ENCODE data around the gene DENND4B.

The DENND4B gene

DNA sequence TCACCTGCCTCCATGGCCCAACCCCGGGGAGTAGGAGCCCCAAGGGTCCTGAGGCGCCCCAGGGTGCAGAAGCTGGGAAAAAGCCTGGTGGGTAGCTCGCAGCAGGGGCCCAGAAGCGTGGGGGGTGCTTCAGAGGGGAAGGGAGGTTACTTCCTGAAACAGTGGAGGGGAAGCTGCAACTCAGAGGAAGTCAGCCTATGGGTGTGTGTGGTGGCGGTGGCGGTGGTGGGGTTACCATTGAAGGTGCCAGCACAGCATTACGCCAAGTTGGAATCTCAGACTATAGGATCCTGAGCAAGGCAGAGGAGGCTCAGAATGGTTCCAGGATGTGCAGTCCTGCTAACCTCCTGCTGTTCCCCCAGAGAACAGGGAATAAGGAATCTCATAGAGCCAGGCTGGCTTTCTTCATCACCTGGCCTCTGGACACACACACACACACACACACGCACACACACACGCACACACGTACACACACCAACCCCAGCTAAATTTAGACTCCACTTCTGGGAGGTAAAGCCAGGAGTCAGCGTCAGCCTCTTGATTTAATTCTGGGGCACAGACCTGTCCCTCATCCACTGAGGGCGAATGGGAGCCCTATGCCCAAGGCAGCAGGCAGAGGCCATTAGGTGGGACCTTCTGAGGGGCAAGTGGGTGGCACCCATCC, 1.3 kb downstream of the DENND4B start:
- DNase-seq = peak; percentile 69 to 76

DNA sequence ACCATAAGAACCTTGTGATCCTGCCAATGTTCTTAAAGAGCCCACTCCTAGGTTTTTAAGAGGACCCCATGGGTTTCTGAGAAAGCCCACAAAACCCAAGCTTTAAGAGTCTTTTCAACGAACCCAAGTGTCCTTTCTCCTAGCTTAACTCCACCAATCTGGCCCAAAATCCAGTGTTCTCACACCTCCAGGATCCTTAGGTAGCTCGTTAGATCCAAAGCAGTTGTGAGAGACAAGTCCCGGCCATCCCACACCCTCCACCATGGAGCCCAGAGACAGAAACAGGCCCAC, 1.7 kb downstream of the DENND4B start:
- no peak for DNase-seq

DNA sequence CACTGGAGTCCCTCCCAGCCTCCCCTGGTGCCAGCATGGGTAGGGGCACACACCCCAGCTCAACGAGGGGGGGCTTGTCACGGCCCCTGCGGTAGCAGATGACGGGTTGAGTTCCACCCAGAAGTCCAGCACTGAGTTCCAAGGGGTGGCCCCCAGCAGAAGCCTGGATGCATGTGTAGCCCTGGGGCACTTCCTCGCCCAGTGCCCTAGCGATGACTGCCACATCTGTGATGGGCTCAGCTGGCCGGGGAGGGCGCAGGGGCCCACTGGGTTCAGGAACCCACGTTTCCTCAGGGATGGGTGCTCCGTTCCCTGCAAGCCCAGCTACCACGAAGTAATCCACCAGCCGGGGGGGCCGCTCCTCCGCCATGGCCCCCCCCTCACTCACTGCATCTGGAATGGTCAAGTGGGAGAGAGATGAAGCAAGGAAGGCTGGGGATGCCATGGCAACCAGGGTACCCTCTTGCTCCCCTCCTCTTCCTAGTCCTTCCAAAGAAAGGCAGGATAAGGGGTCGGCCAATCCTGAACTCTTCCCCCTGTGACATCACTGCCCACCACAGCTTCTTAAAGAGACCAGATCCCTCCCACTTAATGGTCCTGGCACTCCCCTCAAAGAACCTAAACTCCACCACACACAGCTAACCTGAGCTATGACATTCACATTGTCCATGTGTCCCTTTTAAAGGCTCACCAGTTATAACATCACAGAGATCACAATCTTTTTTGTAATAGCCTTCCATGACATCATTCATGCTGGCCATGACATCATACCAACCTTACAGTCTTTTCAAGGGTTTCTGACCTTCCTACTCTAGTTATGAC, 2.3 kb downstream of the DENND4B start:
- DNase-seq = no peak

DNA sequence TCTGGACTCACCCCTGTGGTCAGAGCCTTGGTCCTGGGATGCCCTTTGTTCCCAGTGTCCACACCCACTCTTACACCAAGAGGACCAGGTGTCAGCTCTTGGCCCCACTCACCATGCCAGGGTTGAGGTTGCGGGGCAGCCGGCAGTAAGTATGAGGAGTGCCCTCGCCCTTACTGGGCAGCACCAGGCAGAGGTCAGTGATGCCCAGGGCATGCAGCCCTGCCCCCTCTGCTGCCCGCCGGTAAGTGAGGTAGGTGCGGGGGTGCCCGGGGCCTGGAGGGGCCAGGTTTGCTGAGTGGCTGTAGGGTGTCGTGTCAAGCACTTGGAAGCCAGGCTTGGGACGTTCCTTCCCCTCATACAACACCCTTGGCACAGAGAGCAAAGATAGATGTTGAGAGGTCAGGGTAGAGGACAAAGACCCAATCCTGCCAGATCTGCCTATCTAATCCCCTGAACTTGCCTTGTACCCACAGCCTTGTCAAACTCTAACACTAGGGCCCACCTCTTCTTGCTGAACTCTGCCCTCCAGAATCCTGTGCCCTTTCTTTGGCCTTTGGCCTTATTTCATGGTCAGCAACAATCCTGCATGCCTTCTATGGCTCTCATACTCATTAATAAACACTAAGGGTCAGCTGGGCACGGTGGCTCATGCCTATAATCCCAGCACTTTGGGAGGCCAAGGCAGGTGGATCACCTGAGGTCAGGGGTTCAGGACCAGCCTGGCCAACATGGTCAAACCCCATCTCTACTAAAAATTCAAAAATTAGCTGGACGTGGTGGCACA, 3.6 kb downstream of the DENND4B start:
- no peak for DNase-seq

DNA sequence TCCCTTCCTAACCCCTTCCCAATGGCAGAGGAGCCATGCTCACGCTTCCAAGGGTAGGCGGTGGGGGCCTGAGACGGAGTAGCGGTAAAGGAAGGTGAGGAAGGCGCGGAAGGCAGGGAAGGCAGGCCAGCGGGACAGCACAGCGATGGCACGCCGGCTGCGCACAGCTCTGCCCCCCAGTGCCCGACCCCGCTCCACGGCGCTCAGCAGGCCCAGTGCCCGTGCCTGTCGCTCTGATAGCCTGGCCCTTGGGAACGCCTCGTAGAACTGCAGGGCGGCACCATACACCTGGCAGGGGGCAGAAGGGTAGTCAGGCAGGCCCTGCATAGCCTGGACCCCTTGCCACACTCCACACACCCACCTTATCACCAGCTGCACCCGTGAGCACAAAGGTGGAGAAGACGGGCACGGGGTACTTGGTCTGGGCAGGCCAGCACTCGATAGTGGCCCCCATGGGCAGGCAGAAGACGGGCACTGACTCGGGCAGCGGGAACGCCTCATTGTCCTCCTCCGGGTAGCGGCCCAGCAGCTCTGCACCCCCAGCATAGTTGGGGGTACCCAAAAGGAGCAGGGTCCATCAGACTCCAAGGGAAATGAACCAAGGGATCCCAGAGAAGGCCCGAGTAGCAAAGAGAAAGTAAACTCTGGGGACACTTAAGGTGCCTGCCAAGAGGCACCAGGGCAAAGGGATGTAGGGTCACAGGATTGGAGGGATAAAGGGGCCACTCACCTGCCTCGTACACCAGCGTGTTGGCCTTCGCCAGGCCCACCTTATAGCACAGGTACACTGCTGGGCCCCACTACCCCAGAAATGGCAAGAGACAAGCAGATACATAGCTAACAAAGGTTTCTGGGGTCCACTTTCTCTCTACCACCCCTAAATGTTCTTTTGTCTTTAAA, 4.4 kb downstream of the DENND4B start:
- DNase-seq = no peak

DNA sequence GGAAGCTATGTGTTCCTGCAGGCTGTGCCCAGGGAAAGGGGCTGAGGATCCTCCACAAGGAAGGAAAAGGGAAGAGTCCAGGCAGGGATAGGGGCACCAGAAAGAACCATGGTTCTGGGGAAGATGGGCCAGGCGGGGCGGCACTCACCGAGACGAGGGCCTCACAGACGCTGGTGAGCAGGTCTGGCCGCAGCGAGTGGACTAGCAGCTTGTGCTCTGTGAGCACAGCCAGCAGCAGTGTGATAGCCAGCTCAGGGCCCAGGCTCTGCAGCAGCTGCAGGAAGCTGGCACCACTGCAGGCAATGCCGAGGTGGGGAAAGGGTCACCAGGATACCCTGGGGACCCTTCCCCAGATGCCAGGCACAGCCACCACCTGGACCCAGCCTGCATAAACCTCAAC, 5.8 kb downstream of the DENND4B start:
- DNase-seq = no peak

DNA sequence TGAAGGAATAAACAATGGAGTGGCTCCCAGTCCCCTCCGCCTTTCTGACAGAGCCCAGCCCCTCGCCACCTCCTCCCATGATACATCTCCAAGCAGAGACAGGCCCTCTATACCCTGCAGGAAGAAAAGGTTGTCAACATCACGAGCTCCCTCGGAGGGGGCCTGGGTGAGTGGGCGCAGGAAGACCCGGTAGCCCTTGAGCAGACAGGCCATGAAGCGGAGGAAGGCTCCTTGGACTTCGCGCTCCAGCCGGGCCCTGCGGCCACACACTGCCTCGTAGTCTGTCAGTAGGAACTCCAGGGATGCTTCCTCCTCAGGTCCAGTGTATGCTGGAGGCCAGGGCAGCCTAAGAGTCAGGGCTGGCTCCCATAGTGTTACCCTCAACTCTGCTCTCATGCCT, 7.0 kb downstream of the DENND4B start:
- no peak for DNase-seq

DNA sequence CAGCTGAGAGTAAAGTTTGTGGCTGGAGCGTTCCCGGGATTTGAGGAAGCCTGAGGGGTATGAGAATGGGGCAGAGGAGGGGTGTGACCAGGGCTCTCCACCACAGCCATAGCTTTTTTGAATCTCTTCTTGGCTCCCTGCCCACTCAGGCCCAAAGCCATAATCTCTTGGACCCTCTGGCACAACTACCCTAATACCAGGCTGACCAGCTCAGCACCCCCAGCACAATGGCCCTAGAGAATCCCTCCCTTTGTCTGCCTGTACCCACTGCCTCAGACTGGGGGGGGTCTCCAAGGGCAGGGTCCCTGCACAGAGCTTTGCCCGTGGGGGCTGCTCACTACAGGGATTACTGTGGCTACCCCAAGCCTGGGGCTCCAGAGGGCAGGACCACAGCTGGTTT, 7.5 kb downstream of the DENND4B start:
- DNase-seq = no peak

DNA sequence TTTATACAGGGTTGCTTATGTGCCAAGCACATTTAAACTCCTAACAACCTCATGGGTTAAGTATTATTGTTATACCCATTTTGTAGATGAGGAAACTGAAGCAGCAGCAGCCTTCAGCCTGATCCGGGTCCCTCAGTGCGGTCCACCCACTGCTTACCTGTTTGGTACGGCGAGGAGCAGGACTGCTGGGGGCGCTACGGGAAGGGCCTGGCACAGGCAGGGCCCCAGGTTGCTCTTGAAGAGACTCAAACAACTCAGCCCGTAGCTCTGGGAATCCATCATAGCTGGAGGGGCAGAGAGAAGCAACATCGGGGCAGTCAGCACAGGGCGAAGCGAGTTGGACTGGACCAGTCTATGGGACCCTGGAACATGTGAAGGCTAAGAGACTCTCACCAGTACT, 9.2 kb downstream of the DENND4B start:
- no peak for DNase-seq

DNA sequence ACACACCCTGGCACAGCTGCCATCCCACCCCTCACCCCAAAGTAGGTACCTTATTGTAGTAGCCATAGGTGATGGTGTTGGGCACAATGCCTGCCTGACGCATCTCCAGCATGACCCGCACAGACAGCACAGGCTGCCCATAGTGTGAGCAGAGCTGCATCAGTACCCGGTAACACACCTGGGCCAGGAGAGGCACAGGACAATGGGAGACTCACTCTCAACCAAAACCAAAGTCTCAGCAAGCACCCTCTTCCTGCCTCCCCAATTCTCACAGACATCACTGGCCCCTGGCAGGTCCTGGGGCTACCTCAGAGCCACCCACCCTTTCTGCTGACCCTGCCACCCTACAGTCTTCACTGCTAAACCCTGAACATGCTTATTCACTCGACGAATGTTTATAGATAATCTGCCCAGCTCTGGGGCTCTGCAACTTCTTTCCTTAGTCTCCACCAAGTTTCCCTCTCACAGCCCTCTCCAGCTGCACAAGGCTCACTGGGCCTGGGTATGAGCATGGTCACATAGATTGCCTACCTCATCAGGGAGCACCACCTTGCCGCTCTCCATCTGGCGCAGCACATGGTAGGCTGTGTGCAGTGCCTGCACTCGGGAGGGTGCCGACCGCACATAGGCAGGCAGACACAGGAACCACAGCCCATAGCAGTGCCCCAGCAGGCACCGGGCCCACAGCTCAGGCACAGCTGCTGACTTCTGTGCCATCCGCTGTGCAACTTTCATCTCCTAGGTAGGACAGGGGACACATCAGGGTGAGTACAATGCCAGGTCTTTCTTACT, 10.3 kb downstream of the DENND4B start:
- DNase-seq = no peak

DNA sequence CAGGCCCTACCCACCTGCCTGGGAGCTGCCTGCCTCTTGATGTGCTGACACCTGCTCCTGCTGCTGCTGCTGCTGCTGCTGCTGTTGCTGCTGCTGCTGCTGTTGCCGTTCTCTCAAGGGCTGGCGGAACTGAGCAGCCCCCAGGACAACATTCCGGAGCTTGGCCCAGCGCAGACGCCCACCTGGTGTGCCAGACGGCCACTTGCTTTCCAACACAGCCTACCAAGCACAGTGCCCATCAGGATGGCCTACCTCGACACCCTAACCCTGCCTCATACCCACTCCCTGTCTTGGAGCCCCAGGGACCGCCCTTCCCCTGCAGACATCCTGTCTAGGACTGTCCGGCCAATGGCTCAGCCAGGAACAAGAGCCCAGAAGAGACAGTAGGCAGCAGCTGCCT, 11.8 kb downstream of the DENND4B start:
- no peak for DNase-seq

DNA sequence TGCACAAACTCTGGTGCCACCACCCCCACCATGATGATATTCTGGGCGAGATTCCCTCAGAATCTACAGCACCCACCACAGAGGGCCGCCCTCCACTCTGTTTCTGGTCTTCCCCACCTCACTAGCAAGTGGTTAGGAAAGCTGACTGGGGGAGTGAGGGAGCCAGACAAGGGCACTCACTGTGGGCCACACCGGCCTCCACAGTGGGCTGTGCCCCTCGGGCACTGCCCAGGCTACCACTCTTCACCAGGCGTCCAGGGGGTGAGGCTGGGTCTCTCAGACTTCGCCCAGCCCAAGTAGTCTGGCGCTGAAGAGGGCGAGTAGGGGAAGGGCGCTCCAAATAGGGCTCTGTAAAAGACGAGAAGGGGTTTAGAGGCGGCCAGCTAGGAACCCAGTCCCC, 12.6 kb downstream of the DENND4B start:
- no peak for DNase-seq

DNA sequence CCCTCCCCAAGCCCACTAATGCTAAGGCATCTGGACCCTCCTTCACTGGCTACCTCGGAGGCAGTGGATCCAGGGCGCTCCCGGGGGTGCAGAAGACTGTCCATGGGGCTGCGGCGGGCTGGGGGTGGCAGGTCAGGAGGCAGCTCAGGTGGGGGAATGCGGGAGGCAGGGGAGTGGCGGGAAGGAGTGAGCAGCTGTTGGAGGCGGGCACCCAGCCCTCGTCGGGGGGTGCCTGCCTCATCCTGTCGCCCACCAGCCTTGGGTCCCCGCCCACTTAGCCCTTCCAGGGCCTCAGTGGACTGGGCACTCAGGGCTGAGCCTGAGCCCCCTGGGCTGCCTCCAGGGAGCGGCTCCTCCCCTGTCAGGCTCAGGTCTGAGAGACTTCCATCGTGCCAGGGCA, 13.1 kb downstream of the DENND4B start:
- no peak for DNase-seq

DNA sequence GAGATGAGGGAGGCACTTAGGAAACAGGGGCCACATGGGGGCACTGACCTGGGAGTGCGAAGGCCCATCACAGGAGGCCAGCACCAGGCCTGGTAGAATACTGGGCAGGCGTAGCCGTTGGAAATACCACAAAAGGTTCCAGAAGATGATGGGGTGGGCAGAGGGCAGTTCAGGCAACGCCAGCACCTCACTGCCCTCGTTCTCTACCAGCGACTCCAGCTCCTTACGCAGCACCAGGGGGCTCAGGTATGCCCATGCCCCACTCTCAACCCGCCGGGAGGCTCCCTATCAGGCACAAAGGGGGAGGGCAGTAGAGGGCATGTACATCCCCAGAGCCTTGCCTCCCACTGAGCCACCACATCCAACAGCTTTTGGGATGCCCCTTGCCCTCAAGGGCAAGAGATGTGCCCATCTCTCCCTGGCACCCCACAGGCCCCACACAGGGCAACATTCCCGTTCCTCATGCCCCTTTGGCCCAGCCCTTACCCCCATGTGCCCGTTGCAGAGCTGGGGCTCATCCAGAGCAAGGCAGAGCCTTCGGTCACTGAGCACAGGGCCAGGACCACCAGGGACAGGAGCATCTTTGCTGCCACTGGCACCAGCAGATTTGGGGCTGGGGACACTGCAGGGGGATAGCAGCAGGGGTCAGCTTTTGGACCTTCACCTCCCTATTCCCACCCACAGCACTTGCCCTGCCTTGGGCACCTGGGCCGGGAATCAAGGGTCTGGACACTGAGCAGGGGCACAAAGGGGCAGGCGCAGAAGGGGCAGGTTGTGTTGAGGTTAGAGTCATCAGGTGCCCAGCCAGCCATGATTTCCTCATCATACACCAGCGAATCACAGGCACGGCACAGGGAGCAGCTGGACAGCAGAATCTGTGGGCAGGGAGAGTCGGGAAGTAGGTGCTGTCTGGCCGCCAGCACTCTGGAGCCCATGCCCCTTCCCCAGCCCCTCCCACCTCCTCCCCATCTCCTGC, 14.1 kb downstream of the DENND4B start:
- no peak for DNase-seq

DNA sequence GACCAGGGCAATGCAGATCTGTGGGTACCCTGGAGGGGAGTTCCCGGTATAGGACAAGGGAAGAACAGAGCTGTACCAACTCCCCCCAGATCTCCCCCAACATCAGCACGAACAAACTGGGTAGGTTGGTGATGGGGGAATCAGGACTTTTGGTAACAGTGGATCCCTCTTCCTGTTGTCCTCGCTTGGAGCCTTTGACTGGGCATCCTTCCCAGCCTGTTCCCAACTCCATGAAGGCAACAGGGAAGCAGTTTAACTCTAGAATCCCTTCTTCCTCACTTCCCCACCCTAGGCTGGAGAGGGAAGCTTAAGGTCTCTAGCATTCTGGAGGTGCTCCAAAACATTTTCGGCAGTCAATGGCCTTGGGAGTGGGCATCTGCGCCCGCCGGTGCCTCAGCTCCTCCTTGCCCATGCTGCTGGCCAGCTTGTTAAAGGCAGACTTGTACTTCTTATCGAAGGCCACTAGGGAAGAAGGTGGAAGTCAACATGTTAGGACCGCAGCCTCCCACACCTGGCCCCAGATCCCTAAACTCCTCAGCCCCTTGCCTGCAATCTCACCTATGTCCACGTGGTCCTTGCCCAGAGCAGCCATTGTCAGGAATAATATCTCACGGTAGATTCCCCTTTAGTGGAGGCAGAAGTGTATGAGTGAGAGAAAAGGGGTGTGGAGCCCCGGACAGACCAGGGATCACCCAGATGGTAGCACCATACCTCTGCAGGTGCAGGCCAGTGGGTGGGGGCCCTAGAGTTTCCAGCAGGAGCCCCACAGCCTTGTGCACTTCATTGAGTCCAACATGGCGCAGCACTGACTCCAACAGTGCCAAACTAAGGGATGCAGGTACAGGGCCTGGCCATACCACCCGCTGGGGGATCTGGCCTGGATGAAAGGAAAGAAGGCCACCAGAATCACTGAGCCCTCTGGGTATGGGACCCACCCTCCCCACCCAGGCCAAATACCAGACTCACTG, 16.3 kb downstream of the DENND4B start:
- no peak for DNase-seq

DNA sequence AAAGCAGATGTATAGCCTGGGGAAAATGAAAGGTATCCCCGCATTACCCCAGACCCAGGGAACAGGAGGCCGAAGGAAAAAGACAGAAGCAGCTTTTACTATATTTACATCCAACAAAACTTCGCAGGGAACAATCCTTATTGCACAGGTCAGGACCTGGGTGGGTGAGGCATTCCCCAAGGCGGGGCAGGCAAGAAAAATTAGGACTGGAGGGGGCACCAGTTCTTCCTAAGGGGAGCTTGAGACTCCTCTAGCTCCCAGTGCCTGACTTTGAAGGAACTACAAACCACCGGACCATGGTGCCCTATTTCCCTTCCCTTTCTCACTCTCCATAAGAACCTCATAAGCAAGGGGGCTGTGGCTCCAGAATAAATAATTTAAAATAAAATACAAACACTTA, 17.1 kb downstream of the DENND4B start:
- DNase-seq = no peak

DNA sequence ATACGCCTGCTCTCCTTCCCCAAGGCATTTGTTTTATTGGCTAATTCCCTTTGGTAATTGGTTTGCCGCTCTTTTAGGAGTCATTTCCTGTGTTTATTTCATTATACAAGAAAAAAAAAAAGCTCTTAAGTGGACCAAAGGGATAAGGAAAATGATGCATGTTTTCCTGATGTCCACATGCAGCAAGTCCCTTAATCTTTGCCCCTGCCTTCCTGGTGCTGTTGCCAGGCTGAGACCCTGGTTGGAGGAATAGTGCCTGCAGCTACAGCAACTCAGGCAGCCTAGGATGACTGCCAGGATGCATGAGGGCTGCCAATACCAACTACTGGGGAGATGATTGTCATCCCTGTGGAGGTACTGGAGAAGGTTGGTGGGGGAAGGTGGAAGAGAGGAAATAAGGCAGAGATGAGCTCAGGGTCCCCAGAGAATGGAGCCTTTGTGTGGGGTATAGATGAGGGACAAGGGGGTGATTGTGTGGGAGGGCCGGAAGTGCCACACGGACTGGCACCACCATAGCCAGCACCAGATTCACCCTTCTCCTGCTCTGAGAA, 17.7 kb downstream of the DENND4B start:
- DNase-seq = no peak

DNA sequence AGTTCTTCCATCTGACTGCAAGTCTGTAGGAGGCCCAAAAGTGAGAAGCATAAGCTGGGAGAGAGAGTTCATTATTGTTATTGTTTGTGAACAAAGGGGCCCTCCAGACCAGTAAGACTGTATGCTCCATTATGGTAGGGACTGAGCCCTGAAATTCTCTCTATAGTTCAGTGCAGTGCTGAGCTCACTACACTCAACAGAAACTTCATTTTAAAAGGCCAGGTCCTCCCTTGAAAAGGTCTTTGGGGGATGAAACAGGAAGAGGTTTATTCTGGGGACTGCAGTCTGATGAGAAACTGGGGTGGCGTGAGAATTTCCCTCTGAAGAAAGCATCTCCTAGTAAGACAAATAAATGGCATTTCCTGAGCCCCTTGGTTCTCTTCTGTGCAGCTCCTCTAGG, 18.3 kb downstream of the DENND4B start:
- no peak for DNase-seq

DNA sequence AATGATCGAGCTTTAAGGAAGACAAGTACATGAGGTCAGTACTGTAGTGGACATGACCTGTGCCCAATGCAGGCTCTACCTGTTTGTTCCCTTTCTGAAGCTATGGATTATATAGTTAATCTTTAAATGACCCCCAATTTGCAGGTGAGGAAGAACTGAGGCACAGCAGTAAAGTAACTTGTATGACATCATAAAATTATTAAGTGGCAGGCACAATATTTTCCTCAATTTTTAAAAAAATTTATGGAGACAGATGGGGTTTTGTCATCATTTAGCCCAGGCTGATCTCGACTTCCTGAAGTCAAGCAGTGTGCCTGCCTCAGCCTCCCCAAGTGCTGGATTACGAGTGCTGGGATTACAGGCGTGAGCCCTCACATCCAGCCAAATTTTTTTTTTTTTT, 20.1 kb downstream of the DENND4B start:
- DNase-seq = no peak
